HCT116 (cell line): ENCODE measurements around the gene CACNA1E.

Experiments
- EZH2 ChIP-seq: fragments of 200-600 bp; sonication (generic); IDR thresholded peaks from 2 replicates; pipeline ENCODE4 v1.6.1; 2017; ENCODE audit warnings: antibody characterized with exemption, mixed run types
- JUND ChIP-seq: IDR thresholded peaks from 2 replicates; pipeline ENCODE4 v1.6.1; 2012
- POLR2A ChIP-seq: IDR thresholded peaks from 2 replicates; pipeline ENCODE4 v1.7.0; 2011; ENCODE audit warnings: borderline replicate concordance; ENCODE audit not compliant: insufficient read depth, insufficient read length; ENCODE audit errors: extremely low read depth
- POLR2AphosphoS5 ChIP-seq: IDR thresholded peaks from 2 replicates; pipeline ENCODE4 v1.6.1; 2011; ENCODE audit warnings: mild to moderate bottlenecking, low read depth, low read length, moderate library complexity
- RAD21 ChIP-seq: IDR thresholded peaks from 2 replicates; pipeline ENCODE4 v1.6.1; 2012; ENCODE audit warnings: low read depth, mild to moderate bottlenecking
- SP1 ChIP-seq: IDR thresholded peaks from 2 replicates; pipeline ENCODE4 v1.6.1; 2012; ENCODE audit warnings: low read depth
- TCF7L2 ChIP-seq: IDR thresholded peaks from 2 replicates; pipeline ENCODE4 v1.7.0; 2011; ENCODE audit warnings: borderline replicate concordance, inconsistent platforms; ENCODE audit not compliant: insufficient read depth, insufficient read length; ENCODE audit errors: extremely low read depth
- TF ChIP-seq, protein P1 (sequence below), 3 experiments: fragments of 200-600 bp in 1 of 3; sonication (generic) in 1 of 3; IDR thresholded peaks in 2 of 3; conservative IDR thresholded peaks in 1 of 3; 2 replicates each; pipeline ENCODE4 v1.5.1; 2012 to 2017; ENCODE audit warnings: low read depth in 2 of 3, low read length in 2 of 3, antibody characterized with exemption in 1 of 3, borderline replicate concordance in 1 of 3, control low read depth in 1 of 3, mild to moderate bottlenecking in 1 of 3, mixed read lengths in 1 of 3, mixed run types in 1 of 3, moderate library complexity in 1 of 3; ENCODE audit not compliant: insufficient read depth in 1 of 3
- TF ChIP-seq, protein P2 (sequence below): IDR thresholded peaks from 2 replicates; pipeline ENCODE4 v1.6.1; 2011; ENCODE audit warnings: mild to moderate bottlenecking, low read length, moderate library complexity; ENCODE audit not compliant: insufficient replicate concordance; ENCODE audit errors: extremely low read depth

DNA sequence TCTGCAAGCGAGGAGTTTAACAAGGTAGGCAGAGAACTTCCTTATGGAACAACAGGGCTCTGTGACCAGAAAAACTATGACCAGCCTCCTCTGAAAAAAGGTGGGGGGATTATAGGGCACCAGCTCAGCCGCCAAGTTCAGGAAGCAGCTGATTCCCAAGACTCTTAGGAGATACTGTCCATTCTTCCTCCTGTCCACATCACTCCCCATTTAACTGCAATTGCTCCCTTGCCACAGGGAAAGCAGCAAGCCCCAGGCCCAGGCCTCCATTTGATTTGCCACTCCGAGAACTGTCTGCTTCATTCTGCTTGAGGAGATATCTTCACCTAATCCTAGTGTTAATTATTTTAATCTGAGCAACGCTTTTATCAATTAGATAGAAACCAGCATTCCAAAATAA lies 323.9 kb downstream of the CACNA1E start:
- TF ChIP-seq POLR2A (no peak), JUND (no peak), POLR2AphosphoS5 (no peak), RAD21 (no peak), EZH2 (no peak), TCF7L2 (no peak), SP1 (no peak)
- TF ChIP-seq, protein P1, sequence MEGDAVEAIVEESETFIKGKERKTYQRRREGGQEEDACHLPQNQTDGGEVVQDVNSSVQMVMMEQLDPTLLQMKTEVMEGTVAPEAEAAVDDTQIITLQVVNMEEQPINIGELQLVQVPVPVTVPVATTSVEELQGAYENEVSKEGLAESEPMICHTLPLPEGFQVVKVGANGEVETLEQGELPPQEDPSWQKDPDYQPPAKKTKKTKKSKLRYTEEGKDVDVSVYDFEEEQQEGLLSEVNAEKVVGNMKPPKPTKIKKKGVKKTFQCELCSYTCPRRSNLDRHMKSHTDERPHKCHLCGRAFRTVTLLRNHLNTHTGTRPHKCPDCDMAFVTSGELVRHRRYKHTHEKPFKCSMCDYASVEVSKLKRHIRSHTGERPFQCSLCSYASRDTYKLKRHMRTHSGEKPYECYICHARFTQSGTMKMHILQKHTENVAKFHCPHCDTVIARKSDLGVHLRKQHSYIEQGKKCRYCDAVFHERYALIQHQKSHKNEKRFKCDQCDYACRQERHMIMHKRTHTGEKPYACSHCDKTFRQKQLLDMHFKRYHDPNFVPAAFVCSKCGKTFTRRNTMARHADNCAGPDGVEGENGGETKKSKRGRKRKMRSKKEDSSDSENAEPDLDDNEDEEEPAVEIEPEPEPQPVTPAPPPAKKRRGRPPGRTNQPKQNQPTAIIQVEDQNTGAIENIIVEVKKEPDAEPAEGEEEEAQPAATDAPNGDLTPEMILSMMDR (IDR thresholded peaks at IDR 0.05 in 2 of 3, conservative IDR thresholded peaks at IDR 0.05 in 1 of 3; ENCODE audit: borderline replicate concordance in 1 of 3, insufficient read depth in 1 of 3, low read depth in 2 of 3, low read length in 2 of 3) = no peak
- TF ChIP-seq, protein P2, sequence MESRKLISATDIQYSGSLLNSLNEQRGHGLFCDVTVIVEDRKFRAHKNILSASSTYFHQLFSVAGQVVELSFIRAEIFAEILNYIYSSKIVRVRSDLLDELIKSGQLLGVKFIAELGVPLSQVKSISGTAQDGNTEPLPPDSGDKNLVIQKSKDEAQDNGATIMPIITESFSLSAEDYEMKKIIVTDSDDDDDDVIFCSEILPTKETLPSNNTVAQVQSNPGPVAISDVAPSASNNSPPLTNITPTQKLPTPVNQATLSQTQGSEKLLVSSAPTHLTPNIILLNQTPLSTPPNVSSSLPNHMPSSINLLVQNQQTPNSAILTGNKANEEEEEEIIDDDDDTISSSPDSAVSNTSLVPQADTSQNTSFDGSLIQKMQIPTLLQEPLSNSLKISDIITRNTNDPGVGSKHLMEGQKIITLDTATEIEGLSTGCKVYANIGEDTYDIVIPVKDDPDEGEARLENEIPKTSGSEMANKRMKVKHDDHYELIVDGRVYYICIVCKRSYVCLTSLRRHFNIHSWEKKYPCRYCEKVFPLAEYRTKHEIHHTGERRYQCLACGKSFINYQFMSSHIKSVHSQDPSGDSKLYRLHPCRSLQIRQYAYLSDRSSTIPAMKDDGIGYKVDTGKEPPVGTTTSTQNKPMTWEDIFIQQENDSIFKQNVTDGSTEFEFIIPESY = no peak
